BLaER1 (cell line): ENCODE data around the gene SEC14L2.

Experiments used
- H3K27ac ChIP-seq: shearing (Covaris generic); formaldehyde crosslinking; 2 replicates; pipeline ENCODE4 v1.8.1; 2022
- H3K27me3 ChIP-seq: shearing (Covaris generic); formaldehyde crosslinking; 2 replicates; pipeline ENCODE4 v1.8.1; 2022
- H3K36me3 ChIP-seq: shearing (Covaris generic); formaldehyde crosslinking; 2 replicates; pipeline ENCODE4 v1.8.1; 2022
- H3K4me1 ChIP-seq: shearing (Covaris generic); formaldehyde crosslinking; 2 replicates; pipeline ENCODE4 v1.8.1; 2022
- H3K4me2 ChIP-seq: shearing (Covaris generic); formaldehyde crosslinking; 2 replicates; pipeline ENCODE4 v1.8.1; 2022
- H3K4me3 ChIP-seq: shearing (Covaris generic); formaldehyde crosslinking; 2 replicates; pipeline ENCODE4 v1.8.1; 2022
- H3K9ac ChIP-seq: shearing (Covaris generic); formaldehyde crosslinking; 2 replicates; pipeline ENCODE4 v1.8.1; 2022
- H3K9me3 ChIP-seq: shearing (Covaris generic); formaldehyde crosslinking; 2 replicates; pipeline ENCODE4 v1.8.1; 2022
- H4K20me1 ChIP-seq: shearing (Covaris generic); formaldehyde crosslinking; 2 replicates; pipeline ENCODE4 v1.8.1; 2022
- Cebpa-rat ChIP-seq: shearing (Covaris generic); IDR thresholded peaks from 2 replicates; pipeline ENCODE4 v1.8.1; 2022

Gene SEC14L2

GRCh38 chr22:30469165-30469564 lies 72.3 kb downstream of the SEC14L2 start:
- Histone ChIP-seq H3K27me3 (no peaks in the 10 kb centered on the region), H3K27ac (no peak overlapping the region), H3K9ac (no peak overlapping the region), H3K4me3 (no peak overlapping the region), H3K36me3 (no peaks in the 10 kb centered on the region), H3K4me1 (no peaks in the 10 kb centered on the region), H3K9me3 (no peaks in the 10 kb centered on the region), H3K4me2 (no peak overlapping the region), H4K20me1 (no peaks in the 10 kb centered on the region)
- no peak for TF ChIP-seq Cebpa-rat

GRCh38 chr22:30470655-30471054 lies 73.8 kb downstream of the SEC14L2 start:
- Histone ChIP-seq H3K4me2 (no peak overlapping the region), H4K20me1 (no peaks in the 10 kb centered on the region), H3K9ac (no peak overlapping the region), H3K27me3 (no peaks in the 10 kb centered on the region), H3K4me3 (no peak overlapping the region), H3K9me3 (no peaks in the 10 kb centered on the region), H3K36me3 (no peaks in the 10 kb centered on the region), H3K27ac (no peak overlapping the region), H3K4me1 (no peaks in the 10 kb centered on the region)
- no peak for TF ChIP-seq Cebpa-rat

- Histone ChIP-seq H3K36me3 (no peaks in the 10 kb centered on the region), H3K4me1 (no peaks in the 10 kb centered on the region), H3K9ac (no peak within 1 kb of the TSS), H3K9me3 (no peaks in the 10 kb centered on the region), H3K4me3 (no peak within 1 kb of the TSS), H3K27me3 (no peaks in the 10 kb centered on the region), H4K20me1 (no peaks in the 10 kb centered on the region), H3K27ac (no peak within 1 kb of the TSS), H3K4me2 (no peak within 1 kb of the TSS)
- TF ChIP-seq Cebpa-rat: no peak
Measured at GRCh38 chr22:30471616-30472318, 74.9 kb downstream of the SEC14L2 start, which contains the start of gene SEC14L3. TSS of gene SEC14L3 (minus strand) at chr22:30472017. CDS start at chr22:30471958, 59 bp downstream.

- H3K27ac ChIP-seq: no peak overlapping the region
- H3K36me3 ChIP-seq: no peaks in the 10 kb centered on the region
- H3K4me2 ChIP-seq: no peak overlapping the region
- no peak overlapping the region for H3K9ac ChIP-seq
- no peaks in the 10 kb centered on the region for H3K27me3 ChIP-seq
- no peaks in the 10 kb centered on the region for H3K4me1 ChIP-seq
- H4K20me1 ChIP-seq: no peaks in the 10 kb centered on the region
- no peak for TF ChIP-seq Cebpa-rat
- H3K9me3 ChIP-seq: no peaks in the 10 kb centered on the region
- H3K4me3 ChIP-seq: no peak overlapping the region
Measured at GRCh38 chr22:30472994-30473720, 76.3 kb downstream of the SEC14L2 start.

- H4K20me1 ChIP-seq: no peaks in the 10 kb centered on the region
- no peaks in the 10 kb centered on the region for H3K9me3 ChIP-seq
- H3K27ac ChIP-seq: no peak overlapping the region
- H3K4me3 ChIP-seq: no peak overlapping the region
- no peak overlapping the region for H3K9ac ChIP-seq
- H3K27me3 ChIP-seq: no peaks in the 10 kb centered on the region
- no peak for TF ChIP-seq Cebpa-rat
- H3K4me1 ChIP-seq: no peaks in the 10 kb centered on the region
- H3K36me3 ChIP-seq: no peaks in the 10 kb centered on the region
- no peak overlapping the region for H3K4me2 ChIP-seq
Measured at GRCh38 chr22:30474121-30474520, 77.3 kb downstream of the SEC14L2 start.
